Measurements from ENCODE around the gene FN1. TPM values are rescaled to one million over a fixed set of nuclear protein-coding genes. Genes with fewer than 3 reads are reported as not detected.
A peak's percentile ranks its signal among the peaks of the same experiment; 100 is the strongest.
"Not testable (repeated sequence)": the region's sequence is repeated elsewhere in the genome, so short reads cannot be mapped to it uniquely, and the experiment has no call there.

The FN1 gene
- total RNA-seq, 4 donors from 2014 or later, result 169 to 686 (median 215) TPM

DNA sequence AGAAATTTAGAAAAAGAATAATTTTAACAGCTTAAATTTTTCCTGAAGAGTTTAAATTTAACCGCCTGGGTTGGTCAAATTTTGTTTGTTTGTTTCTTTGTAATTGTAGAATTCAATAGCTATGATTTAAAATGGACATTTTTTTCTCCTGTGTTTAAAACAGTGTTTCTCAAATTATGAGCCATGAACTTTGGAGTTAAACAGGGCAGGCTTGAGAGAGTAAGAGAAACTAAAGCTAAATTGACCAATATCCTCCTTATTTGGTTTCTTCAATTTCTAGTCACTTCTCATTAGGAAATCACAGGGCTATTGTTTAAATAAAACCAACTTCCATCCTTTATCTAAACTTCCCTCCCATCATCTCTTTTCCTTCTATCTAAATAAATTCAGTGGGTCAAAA lies 21.9 kb downstream of the FN1 start:
- intact Hi-C loops (cut with DNase I; ENCODE audit: low total_unique reads), result no loop called here
- no peaks in the 10 kb centered on the region for H3K9me3 ChIP-seq
- no peak overlapping the region for H3K4me3 ChIP-seq
- in situ Hi-C loops (cut with MboI; ENCODE audit: low pct_ligation_motif_present in 1 of 4, low pct_unique_long_range_greater_than_20kb in 1 of 4, low sequenced_read_pairs in 3 of 4), result no loop called here
- H3K36me3 ChIP-seq, result peaks cover 0 to 5% (median 2%) of the 10 kb centered on the region in 4 donors
- WGBS, 2 donors (ENCODE audit: low coverage in 1 of 2), result 92 to 100% methylated on average over 1 of the region's 1 CpG
- TF ChIP-seq, protein P1, sequence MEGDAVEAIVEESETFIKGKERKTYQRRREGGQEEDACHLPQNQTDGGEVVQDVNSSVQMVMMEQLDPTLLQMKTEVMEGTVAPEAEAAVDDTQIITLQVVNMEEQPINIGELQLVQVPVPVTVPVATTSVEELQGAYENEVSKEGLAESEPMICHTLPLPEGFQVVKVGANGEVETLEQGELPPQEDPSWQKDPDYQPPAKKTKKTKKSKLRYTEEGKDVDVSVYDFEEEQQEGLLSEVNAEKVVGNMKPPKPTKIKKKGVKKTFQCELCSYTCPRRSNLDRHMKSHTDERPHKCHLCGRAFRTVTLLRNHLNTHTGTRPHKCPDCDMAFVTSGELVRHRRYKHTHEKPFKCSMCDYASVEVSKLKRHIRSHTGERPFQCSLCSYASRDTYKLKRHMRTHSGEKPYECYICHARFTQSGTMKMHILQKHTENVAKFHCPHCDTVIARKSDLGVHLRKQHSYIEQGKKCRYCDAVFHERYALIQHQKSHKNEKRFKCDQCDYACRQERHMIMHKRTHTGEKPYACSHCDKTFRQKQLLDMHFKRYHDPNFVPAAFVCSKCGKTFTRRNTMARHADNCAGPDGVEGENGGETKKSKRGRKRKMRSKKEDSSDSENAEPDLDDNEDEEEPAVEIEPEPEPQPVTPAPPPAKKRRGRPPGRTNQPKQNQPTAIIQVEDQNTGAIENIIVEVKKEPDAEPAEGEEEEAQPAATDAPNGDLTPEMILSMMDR (IDR thresholded peaks at IDR 0.05), result no peak
- TF ChIP-seq POLR2A (IDR thresholded peaks at IDR 0.05) (no peak), EP300 (IDR thresholded peaks at IDR 0.05; ENCODE audit: low read depth) (no peak), POLR2AphosphoS5 (IDR thresholded peaks at IDR 0.05) (no peak)
- H3K27me3 ChIP-seq, result no peaks in the 10 kb centered on the region
- DNase-seq, result no peak
- H3K27ac ChIP-seq, result peak overlapping the region in 1 of 4 donors; percentile 12
- H3K4me1 ChIP-seq, result no peaks in the 10 kb centered on the region

DNA sequence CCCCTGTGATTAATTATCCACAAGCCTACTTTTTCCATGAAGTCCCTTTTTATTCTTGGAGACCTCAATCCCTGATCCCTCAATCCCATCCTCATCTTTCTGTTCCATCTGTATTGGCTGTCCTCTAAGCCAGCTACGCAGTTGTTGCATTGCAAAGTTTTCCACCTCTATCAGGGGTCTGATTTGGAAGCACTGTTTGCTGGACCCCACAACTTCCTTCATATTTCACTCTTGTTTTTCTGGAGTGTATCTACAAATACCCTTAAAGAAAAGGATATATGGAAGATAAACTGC lies 22.4 kb downstream of the FN1 start:
- Histone ChIP-seq H3K4me3 (no peak overlapping the region), H3K36me3 (peaks cover 0 to 5% (median 2%) of the 10 kb centered on the region in 4 donors), H3K27me3 (no peaks in the 10 kb centered on the region), H3K4me1 (no peaks in the 10 kb centered on the region), H3K9me3 (no peaks in the 10 kb centered on the region), H3K27ac (no peak overlapping the region)
- no peak for DNase-seq
- 82 to 100% methylated on average over 1 of the region's 1 CpG for WGBS, 2 donors (ENCODE audit: low coverage in 1 of 2)
- intact Hi-C loops (cut with DNase I; ENCODE audit: low total_unique reads) (no loop called here), in situ Hi-C loops (cut with MboI; ENCODE audit: low pct_ligation_motif_present in 1 of 4, low pct_unique_long_range_greater_than_20kb in 1 of 4, low sequenced_read_pairs in 3 of 4) (no loop called here)
- TF ChIP-seq EP300 (IDR thresholded peaks at IDR 0.05; ENCODE audit: low read depth) (no peak), POLR2A (IDR thresholded peaks at IDR 0.05) (no peak), POLR2AphosphoS5 (IDR thresholded peaks at IDR 0.05) (no peak)
- TF ChIP-seq, protein P1 (IDR thresholded peaks at IDR 0.05), result no peak

DNA sequence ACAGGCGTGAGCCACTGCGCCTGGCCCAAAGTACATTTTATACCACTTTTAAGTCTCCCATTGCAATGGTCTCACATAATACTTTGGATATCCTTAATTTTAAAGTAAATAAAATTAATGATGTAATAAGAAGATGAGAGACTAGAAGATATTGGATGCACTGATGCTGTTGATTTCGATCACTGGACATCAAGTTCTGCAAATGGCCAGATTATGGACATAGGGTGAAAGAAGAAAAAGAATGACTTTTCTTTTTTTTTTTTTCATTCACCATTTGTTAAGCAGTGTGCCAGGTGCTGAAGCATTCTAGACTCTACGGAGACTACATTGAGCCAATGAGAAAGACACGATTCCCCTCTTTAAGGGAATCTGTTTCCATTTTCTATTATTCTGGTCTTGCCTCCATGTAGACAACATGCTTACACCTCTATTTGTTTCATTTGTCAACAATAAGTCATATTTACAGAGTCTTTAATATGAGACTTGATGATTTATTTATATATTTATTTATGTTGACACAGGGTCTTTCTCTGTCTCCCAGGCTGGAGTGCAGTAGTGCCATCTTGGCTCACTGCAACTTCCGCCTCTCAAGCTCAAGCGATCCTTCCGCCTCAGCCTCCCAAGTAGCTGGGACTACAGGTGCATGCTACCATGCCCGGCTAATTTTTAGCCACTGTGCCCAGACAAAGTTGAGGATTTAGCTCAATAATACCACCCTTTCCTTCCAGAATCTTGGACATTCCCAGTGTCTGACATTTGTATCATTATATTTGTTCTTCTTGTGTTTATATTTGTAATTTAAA lies 23.7 kb downstream of the FN1 start:
- no peak for DNase-seq
- in situ Hi-C loops (cut with MboI; ENCODE audit: low pct_ligation_motif_present in 1 of 4, low pct_unique_long_range_greater_than_20kb in 1 of 4, low sequenced_read_pairs in 3 of 4) (no loop called here), intact Hi-C loops (cut with DNase I; ENCODE audit: low total_unique reads) (no loop called here)
- TF ChIP-seq EP300 (IDR thresholded peaks at IDR 0.05; ENCODE audit: low read depth) (no peak), POLR2AphosphoS5 (IDR thresholded peaks at IDR 0.05) (no peak), POLR2A (IDR thresholded peaks at IDR 0.05) (no peak)
- TF ChIP-seq, protein P1 (IDR thresholded peaks at IDR 0.05), result no peak
- WGBS, 2 donors (ENCODE audit: low coverage in 1 of 2), result 93 to 94% methylated on average over 9 of the region's 9 CpGs
- Histone ChIP-seq H3K36me3 (peaks cover 0 to 11% (median 2%) of the 10 kb centered on the region in 4 donors), H3K4me3 (no peak overlapping the region), H3K9me3 (no peaks in the 10 kb centered on the region), H3K4me1 (no peaks in the 10 kb centered on the region), H3K27ac (peak overlapping the region in 3 of 4 donors; percentile 14 to 32 (median 18)), H3K27me3 (no peaks in the 10 kb centered on the region)

DNA sequence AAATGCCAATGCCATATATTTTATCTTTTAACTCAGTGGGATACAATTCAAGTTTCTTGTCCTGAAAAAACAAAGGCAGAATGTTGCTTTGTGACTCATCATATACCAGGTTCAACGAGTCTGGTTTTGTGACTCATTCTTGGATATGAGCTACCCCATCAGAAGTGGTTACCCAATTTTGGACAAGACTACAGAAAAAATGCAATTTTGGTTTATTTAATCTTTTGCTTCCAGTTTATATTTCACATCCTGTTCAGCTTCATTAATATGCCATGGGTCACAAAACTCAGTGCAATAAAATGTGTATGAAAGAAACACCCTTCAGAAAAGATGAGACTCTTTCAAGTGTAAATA lies 25.0 kb downstream of the FN1 start:
- H3K4me3 ChIP-seq, result no peak overlapping the region
- WGBS, 2 donors (ENCODE audit: low coverage in 1 of 2), result 2 to 15% methylated on average over 1 of the region's 1 CpG
- H3K27ac ChIP-seq, result peak overlapping the region in 3 of 4 donors; percentile 24 to 50 (median 36)
- intact Hi-C loops (cut with DNase I; ENCODE audit: low total_unique reads), result no loop called here
- in situ Hi-C loops (cut with MboI; ENCODE audit: low pct_ligation_motif_present in 1 of 4, low pct_unique_long_range_greater_than_20kb in 1 of 4, low sequenced_read_pairs in 3 of 4), result no loop called here
- no peak for DNase-seq
- peaks cover 0 to 20% (median 2%) of the 10 kb centered on the region in 4 donors for H3K36me3 ChIP-seq
- H3K27me3 ChIP-seq, result no peaks in the 10 kb centered on the region
- H3K9me3 ChIP-seq, result no peaks in the 10 kb centered on the region
- TF ChIP-seq POLR2AphosphoS5 (IDR thresholded peaks at IDR 0.05) (peak in 2 of 3 donors; percentile 30 to 46), POLR2A (IDR thresholded peaks at IDR 0.05) (no peak)
- H3K4me1 ChIP-seq, result no peaks in the 10 kb centered on the region

DNA sequence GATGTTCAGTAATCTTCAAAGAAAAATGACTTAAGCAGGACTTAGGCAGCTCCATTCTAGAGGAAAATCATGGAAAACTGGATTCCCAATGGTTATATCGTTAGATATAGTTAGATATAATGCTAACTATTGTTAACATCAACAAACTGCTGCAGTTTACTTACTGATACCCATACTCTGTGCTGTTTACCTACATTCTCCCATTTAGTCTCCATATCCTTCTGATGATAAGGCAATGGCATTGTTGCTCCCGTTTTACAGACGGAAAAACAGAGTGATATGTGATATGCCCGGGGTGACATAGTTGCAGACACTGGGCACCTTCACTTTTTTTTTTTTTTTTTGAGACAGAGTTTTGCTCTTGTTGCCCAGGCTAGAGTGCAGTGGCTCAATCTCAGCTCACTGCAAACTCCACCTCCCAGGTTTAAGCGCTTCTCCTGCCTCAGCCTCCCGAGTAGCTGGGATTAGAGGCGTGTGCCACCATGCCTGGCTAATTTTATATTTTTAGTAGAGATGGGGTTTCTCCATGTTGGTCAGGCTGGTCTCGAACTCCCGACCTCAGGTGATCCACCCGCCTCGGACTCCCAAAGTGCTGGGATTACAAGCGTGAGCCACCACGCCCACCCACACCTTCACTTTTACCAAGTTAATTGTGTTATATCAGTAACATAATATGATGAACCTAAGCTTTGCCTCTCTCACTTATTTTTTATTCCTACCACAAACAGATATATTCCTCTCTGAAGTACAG lies 25.5 kb downstream of the FN1 start:
- Histone ChIP-seq H3K27ac (peak overlapping the region in 3 of 4 donors; percentile 24 to 50 (median 36)), H3K36me3 (peaks cover 0 to 20% (median 2%) of the 10 kb centered on the region in 4 donors)
- in situ Hi-C loops (cut with MboI; ENCODE audit: low pct_ligation_motif_present in 1 of 4, low pct_unique_long_range_greater_than_20kb in 1 of 4, low sequenced_read_pairs in 3 of 4); DNase-seq; H3K9me3 ChIP-seq; intact Hi-C loops (cut with DNase I; ENCODE audit: low total_unique reads); H3K4me3 ChIP-seq; H3K27me3 ChIP-seq; H3K4me1 ChIP-seq: not testable (repeated sequence)
- 88 to 91% methylated on average over 7 to 13 of the region's 13 CpGs for WGBS, 2 donors (ENCODE audit: low coverage in 1 of 2)

All from transverse colon (tissue), 4 donors.